ENCODE measurements around the gene C1orf216.
A peak's percentile ranks its signal among the peaks of the same experiment; 100 is the strongest.
"Not testable (repeated sequence)": the region's sequence is repeated elsewhere in the genome, so short reads cannot be mapped to it uniquely, and the experiment has no call there.

The C1orf216 gene

GRCh38 chr1:35718492-35719336 is at the start of gene C1orf216:
TSS of gene C1orf216 (minus strand) at chr1:35718884. CDS start at chr1:35716321, 2,563 bp downstream.
- DNase-seq, result peak; percentile 83

- no peak for DNase-seq
Observed at GRCh38 chr1:35764283-35764682, 45.6 kb upstream of the C1orf216 start.

- no peak for DNase-seq
Observed at GRCh38 chr1:35763201-35763600, 44.5 kb upstream of the C1orf216 start.

- DNase-seq, result no peak
Observed at GRCh38 chr1:35762141-35762540, 43.5 kb upstream of the C1orf216 start.

- DNase-seq, result no peak
Observed at GRCh38 chr1:35756064-35756463, 37.4 kb upstream of the C1orf216 start.

- no peak for DNase-seq
Observed at GRCh38 chr1:35753626-35754260, 35.1 kb upstream of the C1orf216 start.

GRCh38 chr1:35748326-35748725 is 29.6 kb upstream of the C1orf216 start:
- DNase-seq, result no peak

GRCh38 chr1:35745124-35745730 is 26.5 kb upstream of the C1orf216 start:
- DNase-seq, result no peak

GRCh38 chr1:35737120-35737519 is 18.4 kb upstream of the C1orf216 start:
- DNase-seq, result no peak

GRCh38 chr1:35727434-35728040 is 8.9 kb upstream of the C1orf216 start:
- DNase-seq, result no peak

- peak; percentile 59 for DNase-seq
Observed at GRCh38 chr1:35726450-35727433, 8.1 kb upstream of the C1orf216 start.

- DNase-seq, result no peak
Observed at GRCh38 chr1:35725596-35725995, 6.9 kb upstream of the C1orf216 start.

GRCh38 chr1:35717911-35718476 is 690 bp downstream of the C1orf216 start:
- no peak for DNase-seq

GRCh38 chr1:35715568-35716002 is 3.1 kb downstream of the C1orf216 start:
- DNase-seq, result peak; percentile 79

- no peak for DNase-seq
Observed at GRCh38 chr1:35714921-35715567, 3.6 kb downstream of the C1orf216 start.

GRCh38 chr1:35711098-35711497 is 7.6 kb downstream of the C1orf216 start:
- DNase-seq, result not testable (repeated sequence)

- DNase-seq, result no peak
Observed at GRCh38 chr1:35708952-35709351, 9.7 kb downstream of the C1orf216 start.

- peak; percentile 13 for DNase-seq
Observed at GRCh38 chr1:35708441-35708921, 10.2 kb downstream of the C1orf216 start.

- DNase-seq, result peak; percentile 32
Observed at GRCh38 chr1:35707601-35708440, 10.9 kb downstream of the C1orf216 start.

All from activated naive CD4-positive, alpha-beta T cell treated with Interleukin-2 at 50 U/mL for 16 hours (primary cell).